ENCODE results near the gene PTK7. TPM values are rescaled to one million over a fixed set of nuclear protein-coding genes. Genes with fewer than 3 reads are reported as not detected.

Gene PTK7
- total and polyA plus RNA-seq, 2 of the 8 experiments (the other 6 are each of a cell fraction or from before 2014, with no cell fraction given), result 110 to 138 TPM

GRCh38 chr6:43189776-43190304 is 113.7 kb downstream of the PTK7 start:
- H3K9me3 ChIP-seq (ENCODE audit: insufficient read depth in 2 of 2, low read depth in 1 of 2, low read length in 1 of 2), result no peaks in the 10 kb centered on the region
- H3K18ac ChIP-seq (ENCODE audit: extremely low read depth, low read length), result no peak overlapping the region
- DNase-seq (ENCODE audit: low read depth in 1 of 2, low spot score in 2 of 2) (no peak), FAIRE-seq (no peak)
- H3K27ac ChIP-seq (ENCODE audit: low read depth, low read length), result no peak overlapping the region
- no peaks in the 10 kb centered on the region; a peak in 1 of 7 replicates for H3K27me3 ChIP-seq (replicated peaks in 1 of 4; ENCODE audit: control insufficient read depth in 3 of 4, extremely low read depth in 1 of 4, insufficient read depth in 3 of 4, low read length in 3 of 4)
- H2AFZ ChIP-seq (ENCODE audit: low read length), result no peak overlapping the region
- no peak overlapping the region for H3K4me2 ChIP-seq (ENCODE audit: insufficient read depth in 1 of 2, low read depth in 2 of 2, low read length in 2 of 2)
- H3K4me1 ChIP-seq (replicated peaks in 1 of 4; ENCODE audit: control insufficient read depth in 3 of 4, insufficient read depth in 4 of 4, low read length in 3 of 4), result no peaks in the 10 kb centered on the region
- no peak overlapping the region for H2BK20ac ChIP-seq (ENCODE audit: low read length)
- H3K14ac ChIP-seq (ENCODE audit: insufficient read length), result no peak overlapping the region
- no peak overlapping the region for H4K5ac ChIP-seq (ENCODE audit: insufficient read length, low read depth, low read length)
- no peak overlapping the region for H2BK5ac ChIP-seq (ENCODE audit: low read depth, low read length)
- ChIA-PET CTCF (ENCODE audit: partially characterized antibody) (interaction anchor here (1.8 kb wide), 1 partner anchor 15 kb away, joined by 5 read pairs; no protein-coding TSS in a partner anchor), POLR2A (ENCODE audit: partially characterized antibody) (no interaction called here)
- H3K79me1 ChIP-seq (ENCODE audit: low read depth, low read length), result no peaks in the 10 kb centered on the region
- H2BK120ac ChIP-seq (replicated peaks; ENCODE audit: low read depth, low read length), result no peak overlapping the region
- 93% methylated on average over 6 of the region's 6 CpGs; no CpG with 5 or more reads in 1 of the 2 experiments for WGBS, 2 experiments (ENCODE audit: extremely low coverage in 1 of 2, insufficient coverage in 1 of 2, insufficient read length in 1 of 2, insufficient replicate concordance in 2 of 2, low coverage in 1 of 2, low lambda C conversion rate in 2 of 2, missing lambda C conversion rate in 1 of 2)
- H3K79me2 ChIP-seq (ENCODE audit: control insufficient read depth in 1 of 2, insufficient read depth in 2 of 2, low read length in 2 of 2), result no peaks in the 10 kb centered on the region
- H3K56ac ChIP-seq (replicated peaks; ENCODE audit: insufficient read length, low read depth, low read length), result no peak overlapping the region
- TF ChIP-seq CHD1 (IDR thresholded peaks at IDR 0.05; ENCODE audit: low read depth, low read length) (no peak), FOSL1 (IDR thresholded peaks at IDR 0.05; ENCODE audit: insufficient read depth, low read depth, low read length) (no peak), POLR2A (IDR thresholded peaks at IDR 0.05; ENCODE audit: control extremely low read depth in 1 of 2, low read depth in 2 of 2, low read length in 2 of 2) (no peak), RXRA (IDR thresholded peaks at IDR 0.05; ENCODE audit: insufficient read depth, low read depth, low read length) (no peak), SRF (IDR thresholded peaks at IDR 0.05; ENCODE audit: low read depth, low read length) (no peak), ZNF274 (IDR thresholded peaks at IDR 0.05; ENCODE audit: borderline replicate concordance, extremely low read depth, low read length) (no peak), BRCA1 (IDR thresholded peaks at IDR 0.05; ENCODE audit: low read depth, low read length) (no peak), HDAC2 (IDR thresholded peaks at IDR 0.05; ENCODE audit: borderline replicate concordance in 1 of 2, low read depth in 2 of 2, low read length in 2 of 2) (no peak), KDM1A (IDR thresholded peaks at IDR 0.05; ENCODE audit: borderline replicate concordance, low read length) (no peak), CHD2 (IDR thresholded peaks at IDR 0.05; ENCODE audit: low read length) (no peak), TBP (IDR thresholded peaks at IDR 0.05; ENCODE audit: low read depth, low read length) (no peak), MAFK (IDR thresholded peaks at IDR 0.05; ENCODE audit: low read depth, low read length) (no peak), CEBPB (IDR thresholded peaks at IDR 0.05; ENCODE audit: low read depth, low read length) (no peak)
- TF ChIP-seq, protein P1, sequence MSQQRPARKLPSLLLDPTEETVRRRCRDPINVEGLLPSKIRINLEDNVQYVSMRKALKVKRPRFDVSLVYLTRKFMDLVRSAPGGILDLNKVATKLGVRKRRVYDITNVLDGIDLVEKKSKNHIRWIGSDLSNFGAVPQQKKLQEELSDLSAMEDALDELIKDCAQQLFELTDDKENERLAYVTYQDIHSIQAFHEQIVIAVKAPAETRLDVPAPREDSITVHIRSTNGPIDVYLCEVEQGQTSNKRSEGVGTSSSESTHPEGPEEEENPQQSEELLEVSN (IDR thresholded peaks at IDR 0.05), result no peak
- H3K23me2 ChIP-seq (ENCODE audit: low read depth, low read length), result peaks cover 2% of the 10 kb centered on the region; the same call in 1 of the 2 replicates
- no peak overlapping the region for H4K91ac ChIP-seq (replicated peaks; ENCODE audit: insufficient read length, low read length)
- H3K36me3 ChIP-seq (ENCODE audit: control insufficient read depth in 2 of 4, insufficient read depth in 4 of 4, low read length in 3 of 4), result peaks cover 0 to 3% (median 0%) of the 10 kb centered on the region in 4 experiments; a peak in 1 of 8 replicates
- H4K8ac ChIP-seq (ENCODE audit: extremely low read depth, insufficient read depth, low read length), result no peak overlapping the region
- H3K4me3 ChIP-seq (ENCODE audit: extremely low read depth in 1 of 4, insufficient read depth in 2 of 4, low read depth in 3 of 4, low read length in 4 of 4), result no peak overlapping the region
- H2BK12ac ChIP-seq (ENCODE audit: low read depth, low read length), result no peak overlapping the region
- H3K23ac ChIP-seq (ENCODE audit: insufficient read length), result no peak overlapping the region
- no peak overlapping the region for H2BK15ac ChIP-seq (ENCODE audit: low read length)
- H3K9ac ChIP-seq (replicated peaks in 1 of 4; ENCODE audit: extremely low read depth in 1 of 4, low read depth in 3 of 4, low read length in 3 of 4), result no peak overlapping the region
- H3K4ac ChIP-seq (replicated peaks; ENCODE audit: insufficient read length, low read depth, low read length), result no peak overlapping the region
- no peaks in the 10 kb centered on the region for H4K20me1 ChIP-seq (replicated peaks in 1 of 2; ENCODE audit: control insufficient read depth in 1 of 2, insufficient read depth in 2 of 2, low read length in 2 of 2)
- H2AK5ac ChIP-seq (ENCODE audit: low read depth, low read length), result no peak overlapping the region
